ENCODE data around the gene CACNA1C.
A peak's percentile ranks its signal among the peaks of the same experiment; 100 is the strongest.
"Not testable (repeated sequence)": the region's sequence is repeated elsewhere in the genome, so short reads cannot be mapped to it uniquely, and the experiment has no call there.

CACNA1C gene

GRCh38 chr12:2076728-2077127, 23.9 kb downstream of the CACNA1C start:
- DNase-seq = no peak

- no peak for DNase-seq
Observed at GRCh38 chr12:2080604-2081003, 27.8 kb downstream of the CACNA1C start.

- no peak for DNase-seq
Observed at GRCh38 chr12:2082321-2082720, 29.5 kb downstream of the CACNA1C start.

GRCh38 chr12:2083008-2083407, 30.2 kb downstream of the CACNA1C start:
- DNase-seq = no peak

- no peak for DNase-seq
Observed at GRCh38 chr12:2083561-2083960, 30.8 kb downstream of the CACNA1C start.

GRCh38 chr12:2084553-2085296, 31.9 kb downstream of the CACNA1C start:
- DNase-seq = no peak

- no peak for DNase-seq
Observed at GRCh38 chr12:2092354-2092753, 39.6 kb downstream of the CACNA1C start.

GRCh38 chr12:2092890-2093289, 40.1 kb downstream of the CACNA1C start:
- DNase-seq = no peak

- peak; percentile 3 to 51 (median 34) for DNase-seq
Observed at GRCh38 chr12:2094597-2094996, 41.8 kb downstream of the CACNA1C start.

GRCh38 chr12:2095878-2096277, 43.1 kb downstream of the CACNA1C start:
- DNase-seq = no peak

- no peak for DNase-seq
Observed at GRCh38 chr12:2097617-2098016, 44.8 kb downstream of the CACNA1C start.

GRCh38 chr12:2098852-2099251, 46.1 kb downstream of the CACNA1C start:
- DNase-seq = no peak

GRCh38 chr12:2099595-2099994, 46.8 kb downstream of the CACNA1C start:
- DNase-seq = no peak

- no peak for DNase-seq
Observed at GRCh38 chr12:2101359-2101758, 48.6 kb downstream of the CACNA1C start.

GRCh38 chr12:2101771-2102170, 49.0 kb downstream of the CACNA1C start:
- DNase-seq = no peak

GRCh38 chr12:2102736-2103135, 49.9 kb downstream of the CACNA1C start:
- not testable (repeated sequence) for DNase-seq

GRCh38 chr12:2105387-2105786, 52.6 kb downstream of the CACNA1C start:
- DNase-seq = not testable (repeated sequence)

GRCh38 chr12:2108166-2108565, 55.4 kb downstream of the CACNA1C start:
- no peak for DNase-seq

GRCh38 chr12:2108975-2109671, 56.3 kb downstream of the CACNA1C start:
- no peak for DNase-seq

GRCh38 chr12:2110127-2110526, 57.3 kb downstream of the CACNA1C start:
- no peak for DNase-seq

GRCh38 chr12:2110849-2111566, 58.2 kb downstream of the CACNA1C start:
- no peak for DNase-seq

- DNase-seq = no peak
Observed at GRCh38 chr12:2111826-2112225, 59.0 kb downstream of the CACNA1C start.

GRCh38 chr12:2112401-2112800, 59.6 kb downstream of the CACNA1C start:
- DNase-seq = no peak
